ENCODE measurements around the gene SLC36A2.
"Not testable (repeated sequence)": the region's sequence is repeated elsewhere in the genome, so short reads cannot be mapped to it uniquely, and the experiment has no call there.

SLC36A2 gene

DNA sequence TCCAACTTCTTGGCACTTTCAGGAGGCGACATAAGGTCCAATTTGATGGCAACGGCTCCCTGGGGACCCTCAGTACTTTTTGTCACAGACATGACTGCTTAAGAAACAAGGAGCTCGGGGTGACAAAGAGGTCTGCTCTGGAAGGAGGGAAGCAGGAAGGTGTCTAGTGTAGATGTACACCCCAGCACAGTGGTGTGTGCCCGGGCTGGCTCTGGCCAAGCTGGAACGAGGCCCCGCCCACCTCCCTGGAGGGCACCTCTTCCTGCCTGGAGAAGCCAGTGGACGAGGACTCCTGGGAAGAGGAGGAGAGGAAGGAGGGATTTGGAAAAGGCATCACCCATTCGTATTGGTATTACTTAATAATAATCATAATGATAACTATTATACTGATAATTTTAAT lies at the start of gene SLC36A2:
TSS of gene SLC36A2 (minus strand) at position 191 of the 400 bp plus-strand sequence. CDS start at position 92, 99 bp downstream.
- TF ChIP-seq, protein P1, sequence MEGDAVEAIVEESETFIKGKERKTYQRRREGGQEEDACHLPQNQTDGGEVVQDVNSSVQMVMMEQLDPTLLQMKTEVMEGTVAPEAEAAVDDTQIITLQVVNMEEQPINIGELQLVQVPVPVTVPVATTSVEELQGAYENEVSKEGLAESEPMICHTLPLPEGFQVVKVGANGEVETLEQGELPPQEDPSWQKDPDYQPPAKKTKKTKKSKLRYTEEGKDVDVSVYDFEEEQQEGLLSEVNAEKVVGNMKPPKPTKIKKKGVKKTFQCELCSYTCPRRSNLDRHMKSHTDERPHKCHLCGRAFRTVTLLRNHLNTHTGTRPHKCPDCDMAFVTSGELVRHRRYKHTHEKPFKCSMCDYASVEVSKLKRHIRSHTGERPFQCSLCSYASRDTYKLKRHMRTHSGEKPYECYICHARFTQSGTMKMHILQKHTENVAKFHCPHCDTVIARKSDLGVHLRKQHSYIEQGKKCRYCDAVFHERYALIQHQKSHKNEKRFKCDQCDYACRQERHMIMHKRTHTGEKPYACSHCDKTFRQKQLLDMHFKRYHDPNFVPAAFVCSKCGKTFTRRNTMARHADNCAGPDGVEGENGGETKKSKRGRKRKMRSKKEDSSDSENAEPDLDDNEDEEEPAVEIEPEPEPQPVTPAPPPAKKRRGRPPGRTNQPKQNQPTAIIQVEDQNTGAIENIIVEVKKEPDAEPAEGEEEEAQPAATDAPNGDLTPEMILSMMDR (IDR thresholded peaks at IDR 0.05): no peak
- TF ChIP-seq ZFX (IDR thresholded peaks at IDR 0.05; ENCODE audit: borderline replicate concordance): no peak
- H3K27ac ChIP-seq: no peak within 1 kb of the TSS

DNA sequence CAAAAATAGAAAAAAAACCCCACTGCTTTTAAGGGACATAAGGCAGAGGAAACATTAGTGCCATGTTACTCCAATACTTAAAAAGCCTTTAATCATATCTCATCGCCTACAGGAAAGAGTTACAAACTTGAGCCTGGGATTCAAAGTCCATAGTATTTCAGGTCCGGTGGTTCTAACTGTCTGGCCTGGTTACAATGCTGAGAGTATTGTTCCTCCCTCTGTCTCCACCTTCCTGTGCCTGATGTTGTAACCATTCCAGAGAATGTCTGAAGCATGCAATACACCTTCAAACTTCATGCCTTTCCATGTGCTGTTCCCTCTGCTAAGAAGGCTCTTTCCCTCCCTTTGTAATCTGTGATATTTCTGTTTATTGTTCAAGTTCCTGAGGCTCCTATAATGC lies 41.6 kb upstream of the SLC36A2 start:
- TF ChIP-seq ZFX (IDR thresholded peaks at IDR 0.05; ENCODE audit: borderline replicate concordance): no peak
- TF ChIP-seq, protein P1 (IDR thresholded peaks at IDR 0.05): no peak
- no peak overlapping the region for H3K27ac ChIP-seq

DNA sequence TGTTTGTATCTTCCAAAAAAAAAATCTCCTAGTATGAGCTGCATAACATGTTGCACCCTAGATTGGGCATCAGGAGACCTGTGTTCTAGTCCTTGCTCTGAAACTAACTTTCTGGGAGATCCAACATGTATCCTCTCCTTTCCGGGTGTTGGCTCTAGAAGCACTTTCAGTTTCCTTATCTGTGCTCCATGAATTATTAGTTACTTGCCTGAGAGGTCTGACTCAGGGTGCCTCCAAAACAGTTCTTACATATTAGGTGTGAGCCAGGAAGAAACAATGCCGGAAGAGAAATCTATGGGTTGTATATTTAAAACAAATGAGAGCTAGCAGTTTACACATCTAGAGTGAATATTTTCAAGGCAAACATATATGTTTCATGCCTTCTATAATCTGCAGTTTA lies 36.7 kb upstream of the SLC36A2 start:
- TF ChIP-seq ZFX (IDR thresholded peaks at IDR 0.05; ENCODE audit: borderline replicate concordance): no peak
- TF ChIP-seq, protein P1 (IDR thresholded peaks at IDR 0.05): no peak

DNA sequence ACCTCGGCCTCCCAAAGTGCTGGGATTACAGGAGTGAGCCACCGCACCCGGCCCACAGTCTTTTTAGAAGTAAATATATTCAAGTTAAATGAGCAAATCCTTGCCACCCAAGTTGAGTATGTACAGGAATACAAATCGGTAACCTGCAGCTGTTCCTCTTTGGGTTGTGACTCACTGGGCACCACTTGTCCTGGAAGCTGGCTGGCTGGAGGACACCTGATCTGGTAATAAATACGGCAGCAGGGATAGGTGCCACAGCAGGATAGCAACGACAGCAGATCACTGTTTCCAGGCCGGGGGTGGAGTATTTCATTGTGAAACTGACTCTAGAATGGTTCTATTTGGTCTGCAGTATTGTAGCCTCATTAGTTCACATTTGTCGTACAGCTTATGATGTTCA lies 35.7 kb upstream of the SLC36A2 start:
- H3K27ac ChIP-seq: no peak overlapping the region
- TF ChIP-seq ZFX (IDR thresholded peaks at IDR 0.05; ENCODE audit: borderline replicate concordance): no peak
- TF ChIP-seq, protein P1 (IDR thresholded peaks at IDR 0.05): no peak

More for the DNA sequence above, 36.7 kb upstream of the SLC36A2 start:
- no peak overlapping the region for H3K27ac ChIP-seq

DNA sequence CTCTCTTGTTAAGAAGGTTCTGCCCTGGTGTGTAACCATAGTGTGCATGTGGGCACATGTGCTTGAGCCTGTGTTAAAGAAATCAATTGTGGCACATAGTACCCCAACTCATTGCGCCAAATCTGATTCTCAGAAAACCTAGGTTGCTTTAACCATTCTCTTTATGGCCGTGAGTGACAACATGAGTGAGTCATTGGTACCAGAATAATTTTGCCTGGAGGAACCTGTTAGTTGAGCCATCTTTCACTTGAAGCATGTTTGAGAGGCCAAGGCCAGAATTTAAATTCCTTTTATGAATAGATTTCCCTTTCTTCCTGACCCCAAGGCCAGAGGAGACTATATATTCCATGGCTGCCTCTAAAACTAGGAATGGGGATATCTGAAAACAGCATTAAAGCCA lies 35.2 kb upstream of the SLC36A2 start:
- H3K27ac ChIP-seq: no peak overlapping the region
- no peak for TF ChIP-seq ZFX (IDR thresholded peaks at IDR 0.05; ENCODE audit: borderline replicate concordance)
- TF ChIP-seq, protein P1 (IDR thresholded peaks at IDR 0.05): no peak

DNA sequence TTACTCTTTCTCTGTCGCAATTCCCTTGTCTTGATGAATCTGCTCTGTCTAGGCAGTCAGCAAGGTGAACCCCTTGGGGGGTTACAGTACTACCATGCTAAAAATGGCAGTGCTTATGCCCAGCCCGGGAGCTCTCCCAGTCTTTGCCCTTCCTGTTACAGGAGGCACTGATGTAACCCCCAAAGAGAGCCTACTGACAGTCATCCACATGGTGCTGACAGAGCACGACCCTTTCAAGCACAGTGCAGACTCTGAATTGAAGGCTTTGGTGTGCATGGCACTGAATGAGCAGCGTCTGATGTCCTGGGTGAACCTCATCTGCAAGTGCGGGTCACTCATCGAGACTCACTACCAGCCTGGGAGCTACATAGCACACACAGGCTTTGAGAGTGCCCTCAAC lies 34.5 kb upstream of the SLC36A2 start:
- TF ChIP-seq, protein P1 (IDR thresholded peaks at IDR 0.05): no peak
- no peak for TF ChIP-seq ZFX (IDR thresholded peaks at IDR 0.05; ENCODE audit: borderline replicate concordance)
- H3K27ac ChIP-seq: no peak overlapping the region

DNA sequence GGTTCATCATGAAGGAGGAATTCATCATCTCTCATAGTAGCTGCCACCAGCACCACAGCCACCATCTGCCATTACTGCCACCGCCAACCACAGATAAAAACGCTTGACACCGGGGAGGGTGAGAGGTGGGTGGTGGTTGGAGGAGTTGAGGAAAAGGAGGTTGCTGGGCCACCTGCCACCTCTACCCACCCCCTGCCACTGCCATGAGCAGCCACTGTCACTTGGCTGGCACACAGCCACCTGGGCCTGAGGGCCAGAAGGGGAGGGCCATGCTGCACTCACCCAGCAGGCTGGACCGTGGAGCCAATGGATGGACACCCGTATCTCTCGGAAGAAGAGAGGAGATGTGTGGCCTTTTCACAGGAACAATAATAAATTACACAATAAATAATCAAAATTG lies 31.3 kb upstream of the SLC36A2 start:
- TF ChIP-seq ZFX (IDR thresholded peaks at IDR 0.05; ENCODE audit: borderline replicate concordance): no peak
- no peak overlapping the region for H3K27ac ChIP-seq

DNA sequence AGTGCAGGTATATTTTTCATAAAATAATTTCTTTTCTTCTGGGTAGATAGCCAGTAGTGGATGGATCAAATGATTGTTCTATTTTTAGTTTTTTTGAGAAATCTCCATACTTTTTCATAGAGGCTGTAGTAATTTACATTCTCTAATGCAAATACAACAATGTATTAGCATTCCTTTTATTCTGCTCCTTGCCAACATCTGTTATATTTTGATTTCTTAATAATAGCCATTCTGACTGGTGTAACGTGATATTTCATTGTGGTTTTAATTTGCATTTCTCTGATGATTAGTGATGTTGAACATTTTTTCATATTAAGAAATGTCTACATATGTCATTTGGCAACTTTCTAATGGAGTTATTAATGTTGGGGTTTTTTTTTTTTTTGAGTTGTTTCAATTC lies 27.2 kb upstream of the SLC36A2 start:
- H3K27ac ChIP-seq: no peak overlapping the region
- TF ChIP-seq, protein P1 (IDR thresholded peaks at IDR 0.05): no peak
- TF ChIP-seq ZFX (IDR thresholded peaks at IDR 0.05; ENCODE audit: borderline replicate concordance): no peak

DNA sequence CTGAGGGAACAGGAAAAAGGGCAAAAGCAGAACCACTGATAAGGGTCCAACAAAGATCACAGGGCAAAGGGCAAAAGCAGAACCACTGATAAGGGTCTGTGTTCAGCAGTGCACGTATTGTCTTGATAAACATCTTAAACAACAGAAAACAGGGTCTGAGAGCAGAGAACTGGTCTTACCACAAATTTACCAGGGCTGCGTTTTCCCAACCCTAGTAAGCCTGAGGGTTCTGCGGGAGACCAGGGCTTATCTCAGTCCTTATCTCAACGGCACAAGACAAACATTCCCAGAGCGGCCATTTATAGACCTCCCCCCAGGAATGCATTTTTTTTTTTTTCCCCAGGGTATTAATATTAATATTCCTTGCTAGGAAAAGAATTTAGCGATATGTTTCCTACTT lies 19.7 kb upstream of the SLC36A2 start:
- H3K27ac ChIP-seq: not testable (repeated sequence)
